Osteocyte (in vitro differentiated cells): Measurements from ENCODE around the gene ADAMTS16. TPM values are rescaled to one million over a fixed set of nuclear protein-coding genes. Genes with fewer than 3 reads are reported as not detected.

Experiments
- DNase-seq: peaks from one replicate; pipeline ENCODE4 v3.0.0; 2021; ENCODE audit warnings: mixed read lengths; ENCODE audit not compliant: unreplicated experiment; ENCODE audit errors: extremely low spot score
- H3K27ac Mint-ChIP-seq: one replicate; pipeline ENCODE4 v1.8.0; 2021; ENCODE audit warnings: mild to moderate bottlenecking, mixed read lengths; ENCODE audit not compliant: unreplicated experiment
- H3K27me3 Mint-ChIP-seq: one replicate; pipeline ENCODE4 v1.8.0; 2021; ENCODE audit warnings: mixed read lengths; ENCODE audit not compliant: unreplicated experiment
- H3K36me3 Mint-ChIP-seq: one replicate; pipeline ENCODE4 v1.8.0; 2021; ENCODE audit warnings: mixed read lengths; ENCODE audit not compliant: unreplicated experiment
- H3K4me1 Mint-ChIP-seq: one replicate; pipeline ENCODE4 v1.8.0; 2021; ENCODE audit warnings: mixed read lengths; ENCODE audit not compliant: unreplicated experiment
- H3K4me3 Mint-ChIP-seq: one replicate; pipeline ENCODE4 v1.8.0; 2021; ENCODE audit warnings: mild to moderate bottlenecking, moderate library complexity, mixed read lengths; ENCODE audit not compliant: unreplicated experiment
- H3K9me3 Mint-ChIP-seq: one replicate; pipeline ENCODE4 v1.8.0; 2021; ENCODE audit warnings: mixed read lengths; ENCODE audit not compliant: unreplicated experiment
- CTCF ChIP-seq: fragments of 200-600 bp; sonication (generic); IDR thresholded peaks from 2 replicates; pipeline ENCODE4 v1.5.0; 2021; ENCODE audit warnings: antibody characterized with exemption, mild to moderate bottlenecking, moderate library complexity
- total RNA-seq: library from RNA; stranded (reverse); gene quantifications from 2 replicates; pipeline ENCODE4 v1.2.1, GENCODE V29; 2021

Gene ADAMTS16
- total RNA-seq, 1 donor from 2014 or later: not detected

- no peak for DNase-seq
- Mint-ChIP-seq H3K4me1 (peaks cover 3% of the 10 kb centered on the region), H3K27ac (no peak overlapping the region), H3K9me3 (peaks cover 6% of the 10 kb centered on the region), H3K27me3 (peaks cover 13% of the 10 kb centered on the region), H3K36me3 (no peaks in the 10 kb centered on the region), H3K4me3 (no peak overlapping the region)
- no peak for TF ChIP-seq CTCF
Measured at GRCh38 chr5:5317976-5318375, 177.8 kb downstream of the ADAMTS16 start.

GRCh38 chr5:5318426-5319190, 178.5 kb downstream of the ADAMTS16 start:
- DNase-seq: no peak
- peaks cover 6% of the 10 kb centered on the region for H3K9me3 Mint-ChIP-seq
- peaks cover 17% of the 10 kb centered on the region for H3K27me3 Mint-ChIP-seq
- no peak overlapping the region for H3K27ac Mint-ChIP-seq
- no peak for TF ChIP-seq CTCF
- H3K36me3 Mint-ChIP-seq: no peaks in the 10 kb centered on the region
- no peaks in the 10 kb centered on the region for H3K4me1 Mint-ChIP-seq
- no peak overlapping the region for H3K4me3 Mint-ChIP-seq

- Mint-ChIP-seq H3K9me3 (peaks cover 6% of the 10 kb centered on the region), H3K4me1 (no peaks in the 10 kb centered on the region), H3K27me3 (peaks cover 19% of the 10 kb centered on the region), H3K4me3 (no peak overlapping the region), H3K27ac (no peak overlapping the region), H3K36me3 (no peaks in the 10 kb centered on the region)
- DNase-seq: no peak
- TF ChIP-seq CTCF: no peak
Measured at GRCh38 chr5:5320062-5320805, 180.1 kb downstream of the ADAMTS16 start.

DNA sequence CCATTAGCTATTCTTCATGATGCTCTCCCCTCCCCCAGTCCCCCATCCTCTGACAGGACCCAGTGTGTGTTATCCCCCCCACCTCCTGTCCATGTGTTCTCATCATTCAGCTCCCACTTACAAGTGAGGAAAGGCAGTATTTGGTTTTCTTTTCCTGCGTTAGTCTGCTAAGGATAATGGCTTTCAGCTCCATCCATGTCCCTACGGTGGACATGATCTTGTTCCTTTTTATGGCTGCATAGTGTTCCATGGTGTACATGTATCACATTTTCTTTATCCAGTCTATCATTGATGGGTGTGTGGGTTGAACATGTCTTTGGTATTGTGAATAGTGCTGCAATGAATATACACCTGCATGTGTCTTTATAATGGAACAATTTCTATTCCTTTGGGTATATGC, 181.0 kb downstream of the ADAMTS16 start:
- Mint-ChIP-seq H3K4me1 (peaks cover 4% of the 10 kb centered on the region), H3K36me3 (no peaks in the 10 kb centered on the region), H3K27ac (no peak overlapping the region), H3K9me3 (peaks cover 6% of the 10 kb centered on the region), H3K27me3 (peaks cover 20% of the 10 kb centered on the region), H3K4me3 (no peak overlapping the region)
- DNase-seq: no peak
- no peak for TF ChIP-seq CTCF

- no peak overlapping the region for H3K27ac Mint-ChIP-seq
- peaks cover 6% of the 10 kb centered on the region for H3K9me3 Mint-ChIP-seq
- DNase-seq: no peak
- no peak for TF ChIP-seq CTCF
- H3K4me3 Mint-ChIP-seq: no peak overlapping the region
- H3K27me3 Mint-ChIP-seq: peaks cover 20% of the 10 kb centered on the region
- H3K36me3 Mint-ChIP-seq: no peaks in the 10 kb centered on the region
- peaks cover 13% of the 10 kb centered on the region for H3K4me1 Mint-ChIP-seq
Measured at GRCh38 chr5:5323551-5323950, 183.4 kb downstream of the ADAMTS16 start.
